ENCODE data around the gene EIF2AK3. TPM values are rescaled to one million over a fixed set of nuclear protein-coding genes. Genes with fewer than 3 reads are reported as not detected.

Gene EIF2AK3
- total and polyA plus RNA-seq, 10 of the 15 experiments (the other 5 are each of a cell fraction or from before 2014, with no cell fraction given) = 5.0 to 44.7 (median 22.4) TPM

- peak; percentile 97 for TF ChIP-seq NKRF (conservative IDR thresholded peaks at IDR 0.05)
- TF ChIP-seq KAT2A (conservative IDR thresholded peaks at IDR 0.05; ENCODE audit: control insufficient read depth, low read depth, low read length) = no peak
- TF ChIP-seq ZNF592 (IDR thresholded peaks at IDR 0.05) = 0 out of 2 replicates have a peak, but pooled peaks have one; percentile 53
- TF ChIP-seq CHD2 (IDR thresholded peaks at IDR 0.05; ENCODE audit: borderline replicate concordance, low read depth, low read length) = peak; percentile 98
- TF ChIP-seq PBX3 (IDR thresholded peaks at IDR 0.05; ENCODE audit: insufficient replicate concordance, low read depth, low read length) = peak; percentile 98
- TF ChIP-seq ELK1 (IDR thresholded peaks at IDR 0.05; ENCODE audit: low read depth, low read length) = peak; percentile 85
- TF ChIP-seq ASH2L (IDR thresholded peaks at IDR 0.05; ENCODE audit: borderline replicate concordance, low read depth) = no peak; the same call in 1 of the 2 replicates
- TF ChIP-seq POU2F2 (IDR thresholded peaks at IDR 0.05; ENCODE audit: borderline replicate concordance, low read depth, low read length) = peak; percentile 83; the same call in 1 of the 3 replicates
- peak; percentile 100 for TF ChIP-seq SP1 (IDR thresholded peaks at IDR 0.05; ENCODE audit: low read depth, low read length)
- no peak for TF ChIP-seq ZBTB11 (CRISPR knock-in tag; IDR thresholded peaks at IDR 0.05)
- peak; percentile 34 for TF ChIP-seq MYC (IDR thresholded peaks at IDR 0.05; ENCODE audit: insufficient read depth, insufficient read length, insufficient replicate concordance, low read length, severe bottlenecking)
- peak in 1 of 2 experiments; percentile 50; a peak in 2 of 4 replicates for TF ChIP-seq BHLHE40 (IDR thresholded peaks at IDR 0.05; ENCODE audit: borderline replicate concordance in 1 of 2, low read depth in 2 of 2, low read length in 1 of 2)
Observed at GRCh38 chr2:88627055-88627855, at the start of gene EIF2AK3 (continued).
